DMS 273 treated with DMSO at 0.1 percent for 48 hours (cell line): ENCODE measurements around the gene DOCK3.
"Not testable (repeated sequence)": the region's sequence is repeated elsewhere in the genome, so short reads cannot be mapped to it uniquely, and the experiment has no call there.

Source experiments
- DNase-seq: peaks from one replicate; lab custom pipeline; 2025; lab: John Stamatoyannopoulos, UW

Gene DOCK3

DNA sequence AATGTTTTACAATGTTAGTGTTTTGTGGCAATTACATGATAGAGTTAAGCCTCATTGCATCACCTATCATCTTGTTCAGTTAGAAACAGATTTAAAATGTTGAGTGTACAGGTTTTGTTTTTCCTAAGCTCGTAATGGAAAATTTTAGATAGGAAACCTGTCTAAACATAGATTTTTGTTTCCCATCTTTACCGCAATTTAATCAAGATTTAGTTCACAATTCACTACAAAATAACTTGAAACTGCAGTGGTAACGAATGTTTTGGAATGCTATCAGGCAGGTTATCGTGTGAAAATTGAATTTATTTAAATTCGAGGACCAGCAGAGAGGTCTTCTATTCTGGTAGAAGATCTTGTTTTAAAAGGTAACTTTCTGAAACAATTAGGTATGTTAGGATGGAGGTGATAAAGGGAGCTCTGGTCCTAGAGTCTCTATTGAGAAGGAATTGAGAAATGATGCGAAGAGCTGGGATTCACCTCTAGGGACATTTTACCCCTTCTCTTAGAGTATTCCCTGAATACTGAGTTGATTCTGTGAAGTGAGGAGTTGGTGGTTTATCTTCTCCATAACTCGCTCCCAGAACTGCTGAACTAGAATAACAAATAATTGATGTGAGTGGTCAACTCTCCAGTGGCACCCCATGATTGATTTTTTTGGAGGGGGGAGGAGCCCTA lies 1.4 kb downstream of the DOCK3 start:
- no peak for DNase-seq

DNA sequence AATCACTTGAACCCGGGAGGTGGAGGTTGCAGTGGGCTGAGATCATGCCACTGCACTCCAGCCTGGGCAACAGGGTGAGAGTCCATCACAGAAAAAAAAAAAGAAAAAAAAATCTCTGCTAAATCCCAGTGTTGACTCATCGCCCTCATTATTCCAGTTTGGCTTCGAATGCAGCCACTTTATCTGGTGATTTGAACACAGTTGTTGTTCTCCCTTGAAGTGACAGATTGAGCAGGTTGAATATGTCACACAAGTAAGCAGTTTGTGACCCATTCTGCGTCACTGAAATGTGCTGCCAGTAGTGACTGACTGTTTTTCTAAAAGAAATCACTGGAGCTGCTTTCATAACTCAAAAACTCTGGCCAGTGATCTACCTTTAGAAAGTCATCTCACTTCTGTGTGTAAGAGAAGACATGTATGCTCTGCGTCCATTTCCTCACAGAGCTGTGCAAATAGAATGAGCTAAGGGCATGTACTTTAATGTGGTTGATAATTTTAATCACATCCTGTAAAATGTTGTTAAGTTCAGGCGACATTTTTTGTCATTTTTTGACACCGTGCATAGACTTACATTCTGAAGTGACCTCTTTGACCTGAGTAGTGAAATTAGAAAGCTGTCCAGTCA lies 12.5 kb downstream of the DOCK3 start:
- DNase-seq, result no peak

DNA sequence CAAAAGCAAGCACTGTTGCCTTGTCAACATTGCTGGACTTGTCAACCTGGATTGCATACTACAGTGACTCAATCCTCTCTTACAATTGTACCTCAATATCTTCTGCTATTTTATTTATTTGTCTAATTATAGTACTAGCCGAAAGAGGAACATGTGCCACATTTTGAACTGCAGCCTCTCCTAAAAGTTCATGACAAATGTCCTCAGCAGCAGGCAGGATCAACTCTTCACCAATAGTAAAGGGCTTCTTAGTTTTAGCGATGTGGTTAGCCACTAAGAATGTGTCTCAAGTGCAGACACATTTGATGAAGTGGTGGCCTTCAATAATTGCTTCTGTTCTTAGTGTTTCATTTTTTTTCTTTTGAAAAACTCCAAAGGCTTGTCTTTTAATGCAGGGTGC lies 13.2 kb downstream of the DOCK3 start:
- no peak for DNase-seq

DNA sequence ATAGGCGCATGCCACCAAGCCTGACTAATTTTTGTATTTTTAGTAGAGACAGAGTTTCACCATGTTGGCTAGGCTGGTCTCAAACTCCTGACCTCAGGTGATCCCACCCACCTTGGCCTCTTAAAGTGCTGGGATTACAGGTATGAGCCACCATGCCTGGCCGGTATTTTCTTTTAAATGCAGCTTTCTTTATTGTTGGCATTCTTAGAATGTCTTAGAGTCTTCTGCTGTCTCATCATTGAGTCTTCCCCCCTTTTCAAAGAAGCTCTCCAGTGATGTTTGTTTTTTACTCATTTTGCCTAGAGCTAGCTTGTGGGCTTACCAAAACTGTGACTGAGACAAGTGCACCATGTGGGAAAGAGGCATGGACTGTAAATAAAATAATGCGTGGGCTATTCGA lies 13.9 kb downstream of the DOCK3 start:
- not testable (repeated sequence) for DNase-seq

DNA sequence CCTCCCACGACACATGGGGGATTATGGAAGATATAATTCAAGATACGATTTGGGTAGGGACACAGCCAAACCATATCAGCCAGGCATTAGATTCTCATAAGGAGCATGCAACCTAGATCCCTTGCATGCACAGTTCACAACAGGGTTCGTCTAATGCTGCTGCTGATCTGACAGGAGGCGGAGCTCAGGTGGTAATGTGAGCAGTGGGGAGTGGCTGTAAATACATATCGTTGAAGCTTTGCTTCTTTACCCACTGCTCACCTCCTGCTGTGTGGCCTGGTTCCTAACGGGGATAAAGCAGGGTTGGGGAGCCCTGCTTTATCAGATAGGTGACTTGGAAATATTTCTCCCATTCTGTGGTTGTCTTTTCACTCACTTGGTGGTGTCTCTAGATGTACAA lies 14.8 kb downstream of the DOCK3 start:
- no peak for DNase-seq

DNA sequence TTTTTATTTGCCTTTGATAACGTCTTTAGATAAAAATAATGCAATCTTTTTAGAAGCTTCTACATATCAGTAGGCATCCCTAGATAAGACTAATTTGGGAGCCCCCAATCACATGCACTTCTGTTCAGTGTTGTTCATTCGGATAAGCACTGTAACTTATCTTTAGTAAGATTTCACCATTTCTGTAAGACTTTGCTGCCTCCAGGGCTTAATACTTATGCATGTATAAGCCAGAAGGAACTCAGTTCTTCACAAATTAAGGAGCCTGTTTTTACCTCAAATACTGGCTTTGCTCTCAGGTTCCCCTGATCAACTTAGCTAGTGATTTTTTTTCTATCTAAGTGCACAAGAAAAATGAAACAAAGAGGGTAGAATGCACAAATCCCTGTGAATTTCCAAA lies 20.3 kb downstream of the DOCK3 start:
- no peak for DNase-seq

DNA sequence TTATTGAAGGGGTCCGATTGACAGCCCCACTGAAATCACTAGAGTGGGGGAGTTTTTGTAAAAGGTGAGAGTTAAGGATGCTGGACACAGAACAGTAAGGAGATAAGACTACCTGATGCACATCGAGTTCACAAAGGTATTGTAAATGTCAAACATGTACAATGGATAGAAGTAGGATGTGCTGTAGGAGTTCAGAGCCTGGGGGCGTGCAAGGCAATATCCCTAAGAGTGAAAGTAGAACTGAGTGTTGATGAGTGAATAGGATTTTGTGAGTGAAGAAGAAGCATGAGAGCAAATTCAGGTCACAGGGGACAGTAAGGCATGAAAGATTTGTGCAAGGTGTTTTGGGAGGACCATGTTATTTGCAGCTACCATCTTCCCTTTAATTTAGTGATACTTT lies 21.5 kb downstream of the DOCK3 start:
- no peak for DNase-seq

DNA sequence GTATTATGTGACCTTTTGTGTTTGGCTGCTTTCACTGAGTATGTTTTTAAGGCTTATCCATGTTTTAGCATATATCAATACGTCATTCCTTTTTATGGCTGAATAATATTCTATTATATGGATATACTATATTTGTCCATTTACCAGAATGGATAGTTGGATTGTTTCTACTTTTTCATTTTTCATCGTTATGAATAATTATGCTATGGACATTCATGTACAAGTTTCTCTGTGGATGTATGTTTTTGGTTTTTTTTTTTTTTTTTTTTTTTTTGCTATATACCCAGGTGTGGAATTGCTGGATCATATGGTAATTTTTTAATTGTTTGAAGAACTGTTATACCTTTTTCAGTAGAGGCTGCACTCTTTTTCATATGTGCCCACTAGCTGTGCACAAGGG lies 23.5 kb downstream of the DOCK3 start:
- DNase-seq, result no peak

DNA sequence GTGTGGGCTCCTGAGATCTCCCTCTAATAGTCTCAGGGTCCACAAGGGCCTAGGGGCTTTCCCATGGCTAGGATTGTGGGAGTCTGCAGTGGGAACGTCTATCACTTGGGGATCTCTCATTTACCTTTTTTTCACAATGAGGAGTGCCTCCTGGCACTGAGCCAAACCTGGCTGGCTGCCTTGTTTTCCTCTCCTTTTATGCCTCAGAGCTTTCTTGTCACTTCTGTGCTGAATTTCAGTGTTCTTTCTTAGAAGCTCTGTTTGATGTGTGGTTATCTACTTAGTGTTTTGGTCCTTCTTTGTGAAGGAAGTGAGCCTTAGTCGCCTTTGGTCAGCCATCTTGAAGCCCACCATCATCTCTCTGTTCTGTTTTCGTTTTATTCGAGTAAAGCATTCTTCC lies 33.9 kb downstream of the DOCK3 start:
- DNase-seq, result no peak

DNA sequence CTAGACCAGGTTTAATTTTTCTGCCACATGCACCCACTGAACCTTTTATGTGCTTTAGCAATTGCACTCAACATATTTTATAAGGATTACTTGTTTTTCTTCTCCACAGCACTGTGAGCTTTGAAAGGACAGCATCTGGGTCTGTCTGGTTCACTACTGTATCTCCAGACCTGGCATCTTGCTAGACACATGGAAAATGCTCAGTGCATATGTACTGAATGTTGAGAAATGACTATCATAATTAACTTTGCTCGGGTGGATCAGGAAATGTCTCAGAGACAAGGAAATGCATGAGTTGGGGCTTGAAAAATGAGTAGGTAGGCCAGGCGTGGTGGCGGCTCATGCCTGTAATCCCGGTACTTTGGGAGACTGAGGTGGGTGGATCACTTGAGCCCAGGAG lies 40.2 kb downstream of the DOCK3 start:
- no peak for DNase-seq

DNA sequence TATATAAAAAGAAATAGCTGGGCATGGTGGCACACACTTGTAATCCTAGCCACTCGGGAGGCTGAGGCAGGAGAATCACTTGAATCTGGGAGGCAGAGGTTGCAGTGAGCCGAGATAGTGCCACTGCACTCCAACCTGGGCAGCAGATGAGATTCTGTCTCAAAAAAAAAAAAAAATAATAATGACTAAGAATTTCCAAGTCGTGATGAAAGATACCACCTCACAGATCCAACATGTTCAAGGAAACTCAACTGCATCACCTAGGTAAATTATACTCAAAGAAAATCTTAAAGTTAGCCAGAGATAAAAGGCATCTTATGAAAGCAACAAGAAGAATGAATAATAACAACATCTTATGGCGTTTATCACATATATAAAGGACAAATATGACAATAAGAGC lies 50.1 kb downstream of the DOCK3 start:
- DNase-seq, result no peak

DNA sequence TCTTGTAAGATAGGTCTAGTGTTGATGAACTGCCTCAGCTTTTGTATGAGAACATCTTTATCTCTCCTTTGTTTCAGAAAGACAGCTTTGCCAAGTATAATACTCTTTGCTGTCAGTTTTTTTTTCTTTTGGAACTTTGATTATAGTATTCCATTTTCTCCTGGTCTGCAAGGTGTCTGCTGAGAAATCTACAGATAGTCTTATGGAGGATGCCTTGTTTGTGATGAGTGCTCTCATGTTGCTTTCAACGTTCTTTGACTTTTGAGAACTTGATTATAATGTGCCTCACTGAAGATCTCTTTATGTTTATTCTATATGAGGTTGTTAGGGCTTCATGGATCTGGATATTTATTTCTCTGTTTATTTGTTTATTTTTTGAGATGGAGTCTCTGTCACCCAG lies 60.3 kb downstream of the DOCK3 start:
- no peak for DNase-seq

DNA sequence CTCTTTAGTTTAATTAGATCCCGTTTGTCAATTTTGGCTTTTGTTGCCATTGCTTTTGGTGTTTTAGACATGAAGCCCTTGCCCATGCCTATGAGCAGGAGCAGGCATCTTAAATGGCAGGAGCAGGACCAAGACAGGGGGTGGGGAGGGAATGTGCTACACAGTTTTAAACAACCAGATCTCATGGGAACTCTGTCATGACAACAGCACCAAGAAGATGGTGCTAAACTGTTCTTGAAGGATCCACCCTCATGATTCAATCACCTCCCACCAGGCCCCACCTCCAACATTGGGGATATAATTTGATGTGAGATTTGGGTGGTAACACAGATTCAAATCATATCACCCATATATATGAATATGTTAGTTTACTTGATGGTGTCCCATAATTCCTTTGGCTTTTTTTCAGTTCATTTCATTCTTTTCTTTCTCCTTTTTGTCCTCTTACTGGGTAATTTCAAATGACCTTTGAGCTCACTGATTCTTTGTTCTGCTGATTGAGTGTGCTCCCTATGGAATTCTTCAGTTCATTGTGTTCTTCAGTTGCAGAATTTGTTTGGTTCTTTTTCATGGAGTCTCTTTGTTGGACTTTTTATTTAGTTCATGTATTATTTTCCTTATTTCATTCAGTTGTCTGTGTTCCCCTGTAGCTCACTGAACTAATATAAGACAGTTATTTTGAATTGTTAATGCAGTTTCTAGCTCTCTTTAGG lies 62.6 kb downstream of the DOCK3 start:
- DNase-seq, result peak; percentile 1

DNA sequence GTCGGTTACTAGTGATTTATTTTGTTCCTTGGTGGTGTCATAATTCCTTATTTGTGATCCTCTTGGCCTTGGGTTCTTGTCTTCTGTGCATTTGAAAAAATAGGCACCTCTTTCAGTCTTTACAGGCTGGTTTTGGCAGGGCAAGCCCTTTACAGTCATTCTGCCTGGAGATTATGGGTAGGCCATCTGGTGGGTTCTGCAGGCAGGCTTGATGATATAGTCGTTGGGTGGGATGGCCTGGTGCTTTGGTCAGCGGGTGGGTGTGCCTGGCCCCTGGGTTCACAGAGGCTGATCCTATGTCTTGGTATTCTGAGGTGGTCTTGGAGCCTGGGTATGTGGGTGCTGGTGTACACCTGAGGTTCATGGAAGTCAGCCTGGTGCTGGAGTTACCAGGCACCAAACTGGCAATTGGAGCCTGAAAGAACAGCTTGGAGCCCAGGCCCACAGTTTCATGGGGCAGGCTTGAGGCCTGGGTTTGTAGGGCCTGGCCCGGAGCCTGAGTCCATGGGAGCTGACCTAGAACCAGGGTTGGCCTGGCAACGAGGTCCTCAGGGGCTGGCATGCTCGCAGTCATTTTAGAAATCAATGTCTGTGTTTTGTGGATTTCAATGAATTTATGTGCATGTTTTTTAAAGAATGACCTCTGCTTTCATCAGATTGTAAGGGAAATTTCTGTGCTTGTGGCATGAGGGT lies 63.3 kb downstream of the DOCK3 start:
- DNase-seq, result no peak

DNA sequence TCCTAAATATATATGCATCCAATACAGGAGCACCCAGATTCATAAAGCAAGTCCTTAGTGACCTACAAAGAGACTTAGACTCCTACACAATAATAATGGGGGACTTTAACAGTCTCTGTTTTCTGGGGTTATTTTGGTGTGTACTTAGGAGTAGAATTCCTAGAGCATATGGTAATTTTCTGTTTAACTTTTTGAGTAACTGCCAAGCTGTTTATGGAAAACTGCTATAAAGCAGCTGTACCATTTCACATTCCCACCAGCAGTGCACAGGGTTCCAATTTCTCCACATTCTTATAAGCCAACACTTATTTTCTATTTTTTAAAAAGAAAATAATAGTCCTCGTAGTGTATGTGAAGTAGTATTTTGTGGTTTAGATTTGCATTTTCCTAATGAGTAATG lies 68.9 kb downstream of the DOCK3 start:
- DNase-seq, result peak; percentile 20

DNA sequence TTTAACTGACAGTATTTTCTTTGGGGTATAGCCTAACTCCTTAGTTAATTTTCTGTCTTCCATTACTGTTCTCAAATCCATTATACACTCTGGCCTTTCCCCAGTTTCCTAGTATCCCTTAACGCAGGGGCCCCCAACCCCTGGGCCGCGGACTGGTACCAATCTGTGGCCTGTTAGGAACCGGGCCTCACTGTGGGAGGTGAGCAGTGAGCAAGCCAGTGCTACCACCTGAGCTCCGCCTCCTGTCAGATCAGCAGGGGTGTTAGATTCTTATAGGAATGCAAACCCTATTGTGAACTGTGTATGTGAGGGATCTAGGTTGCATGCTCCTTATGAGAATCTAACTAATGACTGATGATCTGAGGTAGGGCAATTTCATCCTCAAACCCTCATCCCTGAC lies 75.1 kb downstream of the DOCK3 start:
- no peak for DNase-seq

DNA sequence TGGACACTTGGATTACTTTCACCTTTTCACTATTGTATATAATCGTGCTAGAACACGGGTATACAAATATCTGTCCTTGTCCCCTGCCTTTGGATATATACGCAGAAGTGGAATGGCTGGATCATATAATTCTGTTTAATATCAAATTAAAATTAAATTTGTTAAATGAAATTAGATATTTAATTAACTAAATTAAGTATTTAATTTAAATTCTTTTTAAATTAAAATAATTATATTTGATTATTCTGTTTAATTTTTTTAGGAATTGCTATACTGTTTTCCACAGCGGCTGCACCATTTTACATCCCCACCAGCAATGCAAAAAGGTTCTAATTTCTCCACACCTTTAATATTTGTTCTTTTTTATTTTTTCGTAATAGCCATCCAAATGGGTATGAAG lies 84.3 kb downstream of the DOCK3 start:
- DNase-seq, result no peak

DNA sequence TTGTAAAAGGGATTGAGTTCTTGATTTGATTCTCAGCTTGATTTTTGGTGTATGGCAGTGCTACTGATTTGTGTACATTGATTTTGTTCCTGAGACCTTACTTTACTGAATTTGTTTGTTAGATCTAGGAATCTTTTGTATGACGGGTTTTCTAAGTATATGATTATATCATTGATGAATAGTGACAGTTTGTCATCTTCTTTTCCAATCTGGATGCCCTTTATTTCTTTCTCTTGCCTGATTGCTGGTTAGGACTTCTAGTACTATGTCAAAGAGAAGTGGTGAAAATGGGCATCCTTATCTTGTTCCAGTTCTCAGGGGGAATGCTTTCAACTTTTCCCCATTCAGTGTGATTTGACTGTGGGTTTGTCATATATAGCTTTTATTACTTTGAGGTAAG lies 103.0 kb downstream of the DOCK3 start:
- no peak for DNase-seq

DNA sequence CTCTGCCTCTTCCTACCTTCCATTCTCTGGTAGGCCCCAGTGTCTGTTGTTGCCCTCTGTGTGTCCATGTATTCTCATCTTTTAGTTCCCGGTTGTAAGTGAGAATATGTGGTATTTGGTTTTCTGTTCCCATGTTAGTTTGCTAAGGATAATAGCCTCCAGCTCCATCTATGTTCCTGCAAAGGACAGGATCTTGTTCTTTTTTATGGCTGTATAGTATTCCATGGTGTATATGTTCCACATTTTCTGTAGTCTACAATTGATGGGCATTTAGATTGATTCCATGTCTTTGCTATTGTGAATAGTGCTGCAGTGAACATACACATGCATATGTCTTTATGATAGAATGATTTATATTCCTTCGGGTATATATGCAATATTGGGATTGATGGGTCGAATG lies 107.0 kb downstream of the DOCK3 start:
- not testable (repeated sequence) for DNase-seq

DNA sequence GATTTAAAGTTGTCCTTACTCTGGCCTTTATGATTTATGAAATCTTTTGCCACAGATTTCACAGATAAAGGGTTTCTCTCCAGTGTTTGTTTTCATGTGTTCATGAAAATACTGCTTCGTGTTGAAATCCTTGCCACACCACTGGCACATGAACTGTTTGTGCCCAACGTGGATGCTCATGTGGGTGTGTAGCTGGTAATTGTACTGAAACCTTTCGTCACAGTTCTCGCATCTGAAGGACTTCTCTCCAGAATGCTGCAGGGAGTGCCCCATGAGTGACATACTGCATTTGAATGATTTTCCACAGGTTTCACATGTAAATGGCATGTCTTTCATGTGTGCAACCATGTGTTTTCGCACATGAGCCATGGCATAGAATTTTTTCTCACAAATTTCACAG lies 111.9 kb downstream of the DOCK3 start:
- DNase-seq, result no peak

DNA sequence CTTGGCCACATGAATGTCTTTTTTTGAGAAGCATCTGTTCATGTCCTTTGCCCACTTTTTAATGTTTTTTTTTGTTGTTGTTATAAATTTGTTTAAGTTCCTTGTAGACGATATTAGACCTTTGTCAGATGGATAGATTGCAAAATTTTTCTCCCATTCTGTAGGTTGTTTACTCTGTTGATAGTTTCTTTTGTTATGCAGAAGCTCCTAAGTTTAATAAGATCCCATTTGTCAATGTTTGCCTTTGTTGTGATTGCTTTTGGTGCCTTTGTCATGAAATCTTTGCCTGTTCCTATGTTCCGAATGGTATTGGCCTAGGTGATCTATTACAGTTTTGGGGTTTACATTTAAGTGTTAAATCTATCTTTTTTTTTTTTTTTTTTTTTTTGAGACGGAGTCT lies 116.2 kb downstream of the DOCK3 start:
- DNase-seq, result not testable (repeated sequence)

DNA sequence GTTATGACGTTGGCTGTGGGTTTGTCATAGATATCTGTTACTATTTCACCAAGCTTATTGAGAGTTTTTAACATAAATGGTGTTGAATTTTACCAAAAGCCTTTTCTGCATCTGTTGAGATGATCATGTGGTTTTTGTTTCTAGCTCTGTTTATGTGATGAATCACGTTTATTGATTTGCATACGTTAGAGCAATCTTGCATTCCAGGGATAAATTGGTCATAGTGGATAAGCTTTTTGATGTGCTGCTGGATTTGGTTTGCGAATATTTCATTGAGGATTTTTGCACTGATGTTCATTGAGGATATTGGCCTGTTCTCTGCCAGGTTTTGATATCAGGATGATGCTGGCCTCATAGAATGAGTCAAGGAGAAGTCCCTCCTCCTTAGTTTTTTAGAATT lies 117.8 kb downstream of the DOCK3 start:
- no peak for DNase-seq

DNA sequence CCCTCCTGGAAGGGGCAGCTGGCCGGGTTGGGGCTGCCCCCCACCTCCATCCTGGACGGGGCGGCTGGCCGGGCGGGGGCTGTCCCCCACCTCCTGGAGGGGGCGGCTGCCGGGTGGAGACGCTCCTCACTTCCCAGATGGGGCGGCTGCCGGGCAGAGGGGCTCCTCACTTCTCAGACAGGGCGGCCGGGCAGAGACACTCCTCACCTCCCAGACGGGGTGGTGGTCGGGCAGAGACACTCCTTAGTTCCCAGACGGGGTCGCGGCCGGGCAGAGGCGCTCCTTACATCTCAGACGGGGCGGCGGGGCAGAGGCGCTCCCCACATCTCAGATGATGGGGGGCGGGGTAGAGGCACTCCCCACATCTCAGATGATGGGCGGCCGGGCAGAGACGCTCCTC lies 129.1 kb downstream of the DOCK3 start:
- DNase-seq, result not testable (repeated sequence)
